H1 (cell line): Measurements from ENCODE around the gene SOHLH1. TPM values are rescaled to one million over a fixed set of nuclear protein-coding genes. Genes with fewer than 3 reads are reported as not detected.
A peak's percentile ranks its signal among the peaks of the same experiment; 100 is the strongest.

Experiments
- CTCF ChIA-PET: fragments of 300-600 bp; sonication (Branson Sonifier 250); formaldehyde crosslinking; loops from one replicate; lab custom pipeline; 2021; ENCODE audit not compliant: partially characterized antibody; lab: Charles Lee
- POLR2A ChIA-PET: fragments of 300-600 bp; sonication (Branson Sonifier 250); formaldehyde crosslinking; loops from one replicate; lab custom pipeline; 2021; ENCODE audit warnings: inconsistent platforms; ENCODE audit not compliant: partially characterized antibody; lab: Charles Lee
- DNase-seq, 2 experiments: peaks; one replicate each; pipeline versions ENCODE4 v3.0.0 to v3.0.0-alpha.2; 2010 to 2022; ENCODE audit warnings: low spot score in 2 of 2, low read depth in 1 of 2, mixed read lengths in 1 of 2
- FAIRE-seq: peaks from 2 replicates; lab custom pipeline; 2011; peaks lifted over from hg19 to GRCh38; lab: Jason Lieb, UNC
- H2AFZ ChIP-seq: 2 replicates; pipeline ENCODE4 v1.8.1; 2012; ENCODE audit warnings: low read length, inconsistent platforms
- H2AK5ac ChIP-seq: 2 replicates; pipeline ENCODE4 v1.6.1; 2013; ENCODE audit warnings: low read depth, low read length
- H2BK120ac ChIP-seq: replicated peaks from 2 replicates; pipeline ENCODE3; 2013; ENCODE audit warnings: low read depth, low read length, inconsistent platforms
- H2BK12ac ChIP-seq: 2 replicates; pipeline ENCODE4 v1.6.1; 2013; ENCODE audit warnings: low read depth, low read length
- H2BK15ac ChIP-seq: 2 replicates; pipeline ENCODE4 v1.6.1; 2013; ENCODE audit warnings: low read length
- H2BK20ac ChIP-seq: 2 replicates; pipeline ENCODE4 v1.6.1; 2013; ENCODE audit warnings: low read length
- H2BK5ac ChIP-seq: 2 replicates; pipeline ENCODE4 v1.6.1; 2013; ENCODE audit warnings: low read depth, low read length
- H3K14ac ChIP-seq: 2 replicates; pipeline ENCODE4 v1.6.1; 2013; ENCODE audit warnings: inconsistent platforms; ENCODE audit not compliant: insufficient read length
- H3K18ac ChIP-seq: 2 replicates; pipeline ENCODE4 v1.6.1; 2013; ENCODE audit warnings: low read length; ENCODE audit errors: extremely low read depth
- H3K23ac ChIP-seq: 2 replicates; pipeline ENCODE4 v1.6.1; 2013; ENCODE audit warnings: inconsistent platforms; ENCODE audit not compliant: insufficient read length
- H3K23me2 ChIP-seq: 2 replicates; pipeline ENCODE4 v1.6.1; 2013; ENCODE audit warnings: low read depth, low read length
- H3K27ac ChIP-seq: 2 replicates; pipeline ENCODE4 v1.6.1; 2011; ENCODE audit warnings: low read depth, low read length, inconsistent platforms
- H3K27me3 ChIP-seq, 4 experiments: replicated peaks in 1 of 4; 1 replicate in 1 of 4; 2 replicates in 3 of 4; pipeline versions ENCODE4 v1.6.1 to v1.8.1; 2011 to 2013; ENCODE audit warnings: low read length in 3 of 4, mild to moderate bottlenecking in 3 of 4, inconsistent platforms in 2 of 4, mixed read lengths in 2 of 4, moderate library complexity in 1 of 4; ENCODE audit not compliant: control insufficient read depth in 3 of 4, insufficient read depth in 3 of 4; ENCODE audit errors: extremely low read depth in 1 of 4
- H3K36me3 ChIP-seq, 4 experiments: 2 replicates each; pipeline versions ENCODE4 v1.6.1 to v1.8.1; 2011 to 2013; ENCODE audit warnings: mild to moderate bottlenecking in 4 of 4, low read length in 3 of 4, moderate library complexity in 2 of 4, control low read depth in 1 of 4, inconsistent platforms in 1 of 4; ENCODE audit not compliant: insufficient read depth in 4 of 4, control insufficient read depth in 2 of 4
- H3K4ac ChIP-seq: replicated peaks from 2 replicates; pipeline ENCODE3; 2013; ENCODE audit warnings: low read length, low read depth, mixed read lengths, inconsistent platforms; ENCODE audit not compliant: insufficient read length
- H3K4me1 ChIP-seq, 4 experiments: replicated peaks in 1 of 4; 1 replicate in 1 of 4; 2 replicates in 3 of 4; pipeline versions ENCODE4 v1.6.1 to v1.8.1; 2011 to 2013; ENCODE audit warnings: low read length in 3 of 4, inconsistent platforms in 2 of 4, mixed read lengths in 1 of 4; ENCODE audit not compliant: insufficient read depth in 4 of 4, control insufficient read depth in 3 of 4
- H3K4me2 ChIP-seq, 2 experiments: 2 replicates each; pipeline versions ENCODE4 v1.6.1 to v1.8.1; 2011 to 2013; ENCODE audit warnings: low read depth in 2 of 2, low read length in 2 of 2, control low read depth in 1 of 2, inconsistent platforms in 1 of 2, mild to moderate bottlenecking in 1 of 2; ENCODE audit not compliant: insufficient read depth in 1 of 2
- H3K4me3 ChIP-seq, 4 experiments: fragments of 200-600, 300-600 bp in 1 of 4; sonication (generic), shearing (Covaris generic), sonication (Bioruptor Twin) in 1 of 4; 2 replicates each; pipeline versions ENCODE4 v1.5.1 to v1.8.1; 2011 to 2016; ENCODE audit warnings: low read length in 4 of 4, low read depth in 3 of 4, control low read depth in 2 of 4, inconsistent platforms in 2 of 4, mild to moderate bottlenecking in 2 of 4, mixed read lengths in 1 of 4, moderate library complexity in 1 of 4; ENCODE audit not compliant: insufficient read depth in 2 of 4; ENCODE audit errors: extremely low read depth in 1 of 4
- H3K56ac ChIP-seq: replicated peaks from 2 replicates; pipeline ENCODE3; 2013; ENCODE audit warnings: low read depth, mild to moderate bottlenecking, mixed read lengths, low read length, inconsistent platforms; ENCODE audit not compliant: insufficient read length
- H3K79me1 ChIP-seq: 2 replicates; pipeline ENCODE4 v1.6.1; 2013; ENCODE audit warnings: low read depth, low read length, control low read depth
- H3K79me2 ChIP-seq, 2 experiments: 2 replicates each; pipeline versions ENCODE4 v1.6.1 to v1.8.1; 2012 to 2013; ENCODE audit warnings: low read length in 2 of 2, mild to moderate bottlenecking in 2 of 2, inconsistent platforms in 1 of 2; ENCODE audit not compliant: insufficient read depth in 2 of 2, control insufficient read depth in 1 of 2
- H3K9ac ChIP-seq, 4 experiments: replicated peaks in 1 of 4; 1 replicate in 1 of 4; 2 replicates in 3 of 4; pipeline versions ENCODE4 v1.6.1 to v1.8.1; 2011 to 2013; ENCODE audit warnings: low read depth in 3 of 4, low read length in 3 of 4, control low read depth in 2 of 4, mild to moderate bottlenecking in 2 of 4, moderate library complexity in 2 of 4, inconsistent platforms in 1 of 4; ENCODE audit errors: extremely low read depth in 1 of 4
- H3K9me3 ChIP-seq, 2 experiments: 2 replicates each; pipeline versions ENCODE4 v1.6.1 to v1.8.1; 2012 to 2013; ENCODE audit warnings: mild to moderate bottlenecking in 2 of 2, moderate library complexity in 2 of 2, control low read depth in 1 of 2, inconsistent platforms in 1 of 2, low read depth in 1 of 2, low read length in 1 of 2, mixed read lengths in 1 of 2; ENCODE audit not compliant: insufficient read depth in 2 of 2
- H4K20me1 ChIP-seq, 2 experiments: replicated peaks in 1 of 2; 2 replicates each; pipeline versions ENCODE3 to v1.8.1; 2011 to 2013; ENCODE audit warnings: inconsistent platforms in 2 of 2, low read length in 2 of 2, mild to moderate bottlenecking in 1 of 2; ENCODE audit not compliant: insufficient read depth in 2 of 2, control insufficient read depth in 1 of 2
- H4K5ac ChIP-seq: 2 replicates; pipeline ENCODE4 v1.6.1; 2013; ENCODE audit warnings: low read length, low read depth, mixed read lengths, inconsistent platforms; ENCODE audit not compliant: insufficient read length
- H4K8ac ChIP-seq: 2 replicates; pipeline ENCODE4 v1.8.0; 2013; ENCODE audit warnings: mild to moderate bottlenecking, moderate library complexity, low read length, inconsistent platforms; ENCODE audit not compliant: insufficient read depth; ENCODE audit errors: extremely low read depth
- H4K91ac ChIP-seq: replicated peaks from 2 replicates; pipeline ENCODE3; 2013; ENCODE audit warnings: low read length, mixed read lengths, inconsistent platforms; ENCODE audit not compliant: insufficient read length
- BRCA1 ChIP-seq: IDR thresholded peaks from 2 replicates; pipeline ENCODE4 v1.6.1; 2012; ENCODE audit warnings: low read depth, low read length, improper control_type of control experiment
- CBX8 ChIP-seq: fragments of 300-800, 300-1000 bp; sonication (generic); IDR thresholded peaks from 2 replicates; pipeline ENCODE4 v1.7.1; 2016; ENCODE audit warnings: low read depth, low read length, borderline replicate concordance
- CHD1 ChIP-seq: IDR thresholded peaks from 2 replicates; pipeline ENCODE4 v1.6.1; 2012; ENCODE audit warnings: low read depth, low read length, improper control_type of control experiment
- CTBP2 ChIP-seq: IDR thresholded peaks from 2 replicates; pipeline ENCODE4 v1.7.0; 2011; ENCODE audit warnings: borderline replicate concordance, mild to moderate bottlenecking, moderate library complexity, mixed read lengths, low read length; ENCODE audit not compliant: insufficient read depth, insufficient read length
- FOSL1 ChIP-seq: IDR thresholded peaks from 2 replicates; pipeline ENCODE4 v1.6.1; 2011; ENCODE audit warnings: mild to moderate bottlenecking, low read depth, low read length, moderate library complexity; ENCODE audit not compliant: insufficient read depth
- JUND ChIP-seq: IDR thresholded peaks from 2 replicates; pipeline ENCODE4 v1.6.1; 2011; ENCODE audit warnings: mild to moderate bottlenecking, improper control_type of control experiment, low read length
- POLR2AphosphoS5 ChIP-seq: IDR thresholded peaks from 2 replicates; pipeline ENCODE4 v1.6.1; 2011; ENCODE audit warnings: low read depth, low read length
- POU5F1 ChIP-seq: IDR thresholded peaks from 2 replicates; pipeline ENCODE4 v1.6.1; 2011; ENCODE audit warnings: low read depth, mild to moderate bottlenecking, low read length, moderate library complexity
- SAP30 ChIP-seq: fragments of 300-600 bp; sonication (generic); IDR thresholded peaks from 2 replicates; pipeline ENCODE4 v1.7.1; 2012; ENCODE audit warnings: low read length, moderate library complexity, mild to moderate bottlenecking, inconsistent platforms; ENCODE audit not compliant: insufficient read depth, insufficient replicate concordance
- SP2 ChIP-seq: IDR thresholded peaks from 2 replicates; pipeline ENCODE4 v1.6.1; 2012; ENCODE audit warnings: mild to moderate bottlenecking, low read length, inconsistent platforms
- SUZ12 ChIP-seq: fragments of 200-600 bp; sonication (generic); IDR thresholded peaks from 2 replicates; pipeline ENCODE4 v1.6.1; 2012; ENCODE audit warnings: mild to moderate bottlenecking, inconsistent platforms, low read length, moderate library complexity, mixed read lengths
- YY1 ChIP-seq: IDR thresholded peaks from 2 replicates; pipeline ENCODE4 v1.6.1; 2011; ENCODE audit warnings: low read depth, mild to moderate bottlenecking, low read length
- WGBS, 2 experiments: shearing (Covaris generic) in 1 of 2; methylation state at CpG; one replicate each; pipeline versions ENCODE4 v1.1.6 to v1.1.7; 2013 to 2015; ENCODE audit warnings: low lambda C conversion rate in 2 of 2, mixed read lengths in 2 of 2, inconsistent platforms in 1 of 2, low coverage in 1 of 2, missing lambda C conversion rate in 1 of 2; ENCODE audit not compliant: insufficient replicate concordance in 2 of 2, insufficient coverage in 1 of 2, insufficient read length in 1 of 2; ENCODE audit errors: extremely low coverage in 1 of 2, missing lambda C conversion rate in 1 of 2; 5-methylcytosine and 5-hydroxymethylcytosine counted together
- long read RNA-seq, 2 experiments: library from RNA in 1 of 2; library from capped mRNA in 1 of 2; stranded (forward); transcript quantifications; one replicate each; pipeline ENCODE4 v2.0.0, GENCODE V29; 2021; ENCODE audit warnings: inconsistent platforms in 1 of 2
- polyA minus RNA-seq, 3 experiments: library from RNA; depleted of rRNA, polyadenylated mRNA; stranded (reverse); fragments of >200 nt; gene quantifications; 1 replicate in 2 of 3; 2 replicates in 1 of 3; pipeline ENCODE4 v1.2.3, GENCODE V29; 2011
- polyA plus RNA-seq, 7 experiments: library from polyadenylated mRNA; depleted of rRNA in 3 of 7; stranded (reverse) in 5 of 7; unstranded in 2 of 7; fragments of >200 nt in 5 of 7; fragments of 200-250 nt in 2 of 7; gene quantifications; 1 replicate in 5 of 7; 2 replicates in 1 of 7; 4 replicates in 1 of 7; pipeline versions ENCODE4 v1.2.1 to v1.2.3, GENCODE V29; 2011 to 2013; ENCODE audit warnings: missing spikeins in 2 of 7, mixed read lengths in 2 of 7
- total RNA-seq: library from RNA; stranded (reverse); fragmentation: NEBNext Ultra II Directional; extraction: Animal tissue kit (Norgen Biotek cat#: 25700); gene quantifications from 2 replicates; pipeline ENCODE4 v1.2.1, GENCODE V29; 2021

SOHLH1 gene
- total RNA-seq (not detected in 2 replicates), polyA plus RNA-seq (2011; rRNA removed) (0.05 and 0.11 TPM in 2 replicates), polyA minus RNA-seq (2011; rRNA and poly(A)+ RNA removed) (not detected in 2 replicates)
- polyA plus RNA-seq (2011; cell fraction: cytosol; rRNA removed), result not detected
- polyA plus RNA-seq (2011; cell fraction: nucleus; rRNA removed), result 0.36 TPM
- polyA plus RNA-seq (2012, experiment 1 of 2), result not detected in 4 replicates
- not detected for polyA plus RNA-seq (2012, experiment 2 of 2)
- polyA plus RNA-seq (2013, experiment 1 of 2), result not detected
- not detected for polyA plus RNA-seq (2013, experiment 2 of 2)
- polyA minus RNA-seq (2011; cell fraction: cytosol; rRNA and poly(A)+ RNA removed), result not detected
- polyA minus RNA-seq (2011; cell fraction: nucleus; rRNA and poly(A)+ RNA removed), result not detected
- long read RNA-seq, experiment 1, result 0 reads
- long read RNA-seq, experiment 2, partial matches to known transcripts, result 1 of 1 reads
- long read RNA-seq, experiment 2, other reads (novel, unspliced or antisense), result 0 of 1 reads

- Histone ChIP-seq H3K56ac (no peak within 1 kb of the TSS), H3K79me2 (no peaks in the 10 kb centered on the region), H3K4me3 (no peak within 1 kb of the TSS), H3K36me3 (no peaks in the 10 kb centered on the region), H3K4me1 (peaks cover 0 to 17% (median under 1%) of the 10 kb centered on the region in 4 experiments; a peak in 2 of 7 replicates), H2BK12ac (peak within 1 kb of the TSS; percentile 39; the same call in 1 of the 2 replicates), H2BK15ac (no peak within 1 kb of the TSS), H3K27ac (no peak within 1 kb of the TSS), H3K79me1 (no peaks in the 10 kb centered on the region), H2BK120ac (no peak within 1 kb of the TSS), H3K4me2 (no peak within 1 kb of the TSS), H2BK5ac (0 out of 2 replicates have a peak within 1 kb of the TSS, but pooled peaks have one; percentile 24), H4K8ac (no peak within 1 kb of the TSS; the same call in 1 of the 2 replicates), H3K18ac (no peak within 1 kb of the TSS; the same call in 1 of the 2 replicates), H4K5ac (no peak within 1 kb of the TSS), H3K9me3 (no peaks in the 10 kb centered on the region), H3K27me3 (peaks cover 0 to 14% (median 4%) of the 10 kb centered on the region in 4 experiments; a peak in 4 of 7 replicates), H4K20me1 (peaks cover 0 to 2% of the 10 kb centered on the region in 2 experiments), H3K4ac (no peak within 1 kb of the TSS), H4K91ac (no peak within 1 kb of the TSS), H2BK20ac (no peak within 1 kb of the TSS), H3K9ac (no peak within 1 kb of the TSS), H2AK5ac (no peak within 1 kb of the TSS), H3K14ac (no peak within 1 kb of the TSS), H2AFZ (no peak within 1 kb of the TSS), H3K23me2 (peaks cover 3% of the 10 kb centered on the region; the same call in 1 of the 2 replicates), H3K23ac (no peak within 1 kb of the TSS)
- no peak for DNase-seq
- 92% methylated on average over 14 of the region's 30 CpGs; no CpG with 5 or more reads in 1 of the 2 experiments for WGBS, 2 experiments
- FAIRE-seq, result no peak
- POLR2A ChIA-PET, result no interaction called here
- CTCF ChIA-PET, result interaction anchor here (1.1 to 1.6 kb wide), 2 partner anchors 28 to 93 kb away, joined by 3 to 4 read pairs; no protein-coding TSS in a partner anchor
- TF ChIP-seq SAP30 (no peak), CBX8 (no peak), YY1 (no peak), SP2 (no peak), CHD1 (no peak), POU5F1 (no peak), CTBP2 (no peak), JUND (no peak), FOSL1 (no peak), POLR2AphosphoS5 (no peak), BRCA1 (no peak), SUZ12 (no peak)
Observed at GRCh38 chr9:135699440-135699839, at the start of gene SOHLH1. Gene SOHLH1 (minus strand): TSS chr9:135699481. CDS start chr9:135699467, 14 bp downstream.
